Measurements from ENCODE around the gene ST6GAL1.

DNA sequence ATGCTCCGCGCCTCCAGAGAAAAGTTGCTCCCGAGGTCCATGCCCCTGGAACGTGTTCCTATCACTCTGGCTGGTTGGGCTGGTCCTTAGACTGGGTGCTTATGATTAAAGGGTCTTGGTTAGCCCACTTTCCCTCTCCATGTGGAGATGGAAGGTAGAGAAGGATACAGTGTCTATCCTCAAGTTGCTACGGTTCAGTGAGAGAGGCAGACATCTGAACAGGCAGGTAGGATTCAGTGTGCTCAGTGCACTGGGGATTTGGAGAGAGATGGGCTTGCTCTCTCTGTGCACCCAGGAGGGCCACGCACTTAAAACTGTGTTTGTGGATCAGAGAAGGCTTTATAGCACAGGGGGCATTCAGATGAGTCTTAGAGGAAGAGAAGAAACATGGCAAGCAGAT, 146.0 kb downstream of the ST6GAL1 start:
- TF ChIP-seq POLR2A (IDR thresholded peaks at IDR 0.05), result no peak
- TF ChIP-seq, protein P1, sequence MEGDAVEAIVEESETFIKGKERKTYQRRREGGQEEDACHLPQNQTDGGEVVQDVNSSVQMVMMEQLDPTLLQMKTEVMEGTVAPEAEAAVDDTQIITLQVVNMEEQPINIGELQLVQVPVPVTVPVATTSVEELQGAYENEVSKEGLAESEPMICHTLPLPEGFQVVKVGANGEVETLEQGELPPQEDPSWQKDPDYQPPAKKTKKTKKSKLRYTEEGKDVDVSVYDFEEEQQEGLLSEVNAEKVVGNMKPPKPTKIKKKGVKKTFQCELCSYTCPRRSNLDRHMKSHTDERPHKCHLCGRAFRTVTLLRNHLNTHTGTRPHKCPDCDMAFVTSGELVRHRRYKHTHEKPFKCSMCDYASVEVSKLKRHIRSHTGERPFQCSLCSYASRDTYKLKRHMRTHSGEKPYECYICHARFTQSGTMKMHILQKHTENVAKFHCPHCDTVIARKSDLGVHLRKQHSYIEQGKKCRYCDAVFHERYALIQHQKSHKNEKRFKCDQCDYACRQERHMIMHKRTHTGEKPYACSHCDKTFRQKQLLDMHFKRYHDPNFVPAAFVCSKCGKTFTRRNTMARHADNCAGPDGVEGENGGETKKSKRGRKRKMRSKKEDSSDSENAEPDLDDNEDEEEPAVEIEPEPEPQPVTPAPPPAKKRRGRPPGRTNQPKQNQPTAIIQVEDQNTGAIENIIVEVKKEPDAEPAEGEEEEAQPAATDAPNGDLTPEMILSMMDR (IDR thresholded peaks at IDR 0.05), result no peak
